ENCODE data around the gene ACTL8.

ACTL8 gene

GRCh38 chr1:17849216-17849615 is 94.1 kb downstream of the ACTL8 start:
- DNase-seq, result no peak

GRCh38 chr1:17851056-17851455 is 95.9 kb downstream of the ACTL8 start:
- DNase-seq, result no peak

GRCh38 chr1:17852383-17852782 is 97.2 kb downstream of the ACTL8 start:
- DNase-seq, result no peak

GRCh38 chr1:17853241-17853935 is 98.3 kb downstream of the ACTL8 start:
- no peak for DNase-seq

DNA sequence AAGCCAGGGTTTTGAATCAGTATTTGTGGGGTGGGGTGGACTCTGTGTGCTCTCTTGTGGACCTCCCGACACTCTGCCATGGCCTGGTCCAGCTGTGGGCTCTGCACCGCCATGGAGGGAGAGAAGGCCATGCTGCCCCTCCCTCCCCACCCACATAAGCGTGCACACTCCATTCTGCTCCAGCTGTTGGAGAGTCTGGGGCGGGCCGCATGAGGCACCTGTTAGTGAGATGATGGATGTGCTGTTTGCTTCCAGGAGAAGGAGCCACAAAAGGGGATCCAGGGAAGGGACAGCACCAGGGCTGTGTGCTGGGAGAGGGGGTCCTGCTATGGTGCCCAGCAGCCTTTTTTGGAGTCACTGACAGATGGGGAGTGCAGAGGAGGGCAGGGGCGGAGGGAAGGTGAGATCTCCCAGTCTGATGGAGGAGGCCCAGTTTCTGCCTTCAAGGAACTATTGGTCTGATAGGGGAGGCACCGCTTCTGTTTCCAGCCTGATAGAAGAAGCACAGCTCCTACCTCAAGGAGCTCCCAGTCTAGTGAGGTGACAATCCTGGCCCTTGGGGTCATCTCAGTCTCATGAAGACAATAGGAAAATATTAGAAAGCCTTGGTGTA is 101.5 kb downstream of the ACTL8 start:
- no peak for DNase-seq

DNA sequence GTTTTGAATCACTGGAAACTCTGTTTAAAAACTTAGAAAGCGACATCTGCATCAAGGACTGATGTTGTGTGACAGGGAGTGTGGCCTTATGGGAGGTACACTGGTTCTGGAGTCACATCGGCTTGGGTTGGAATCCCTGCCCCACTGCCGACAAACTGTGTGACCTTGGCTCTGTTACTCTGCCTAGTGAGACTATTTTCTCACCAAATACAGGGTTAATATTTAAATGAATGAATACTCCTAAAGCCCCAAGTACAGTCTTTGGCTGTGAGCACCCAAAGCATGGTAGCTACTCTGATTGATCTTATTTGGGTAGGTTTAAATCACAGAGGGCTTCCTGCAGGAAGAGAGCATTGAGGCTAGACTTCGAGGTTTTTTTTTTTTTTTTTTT is 102.0 kb downstream of the ACTL8 start:
- DNase-seq, result no peak

GRCh38 chr1:17857996-17858395 is 102.9 kb downstream of the ACTL8 start:
- no peak for DNase-seq

GRCh38 chr1:17860812-17861211 is 105.7 kb downstream of the ACTL8 start:
- no peak for DNase-seq

- peak; percentile 68 for DNase-seq
Observed at GRCh38 chr1:17861685-17862084, 106.6 kb downstream of the ACTL8 start.

GRCh38 chr1:17862121-17862520 is 107.0 kb downstream of the ACTL8 start:
- DNase-seq, result no peak

- DNase-seq, result no peak
Observed at GRCh38 chr1:17865912-17866739, 111.0 kb downstream of the ACTL8 start.

GRCh38 chr1:17866740-17867029 is 111.6 kb downstream of the ACTL8 start:
- DNase-seq, result no peak

- no peak for DNase-seq
Observed at GRCh38 chr1:17867470-17867869, 112.3 kb downstream of the ACTL8 start.

DNA sequence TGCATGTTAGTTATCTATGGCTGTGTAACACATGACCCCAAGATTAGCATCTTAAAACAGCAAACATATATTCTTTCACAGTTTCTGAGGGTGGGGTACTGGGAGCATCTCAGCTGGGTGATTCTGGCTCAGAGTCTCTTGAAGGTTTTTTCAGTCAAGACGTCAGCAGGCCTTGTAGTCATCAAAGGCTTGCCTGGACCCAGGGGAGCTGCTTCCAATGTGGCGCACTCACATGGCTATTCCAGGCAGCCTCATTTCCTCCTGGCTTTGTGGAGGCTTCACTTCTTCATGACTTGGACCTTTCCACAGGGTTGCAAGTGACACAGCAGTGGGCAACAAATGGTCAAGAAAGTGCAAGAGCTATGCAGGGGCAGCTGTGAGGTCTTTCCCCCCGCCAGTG is 114.7 kb downstream of the ACTL8 start:
- DNase-seq, result no peak

- no peak for DNase-seq
Observed at GRCh38 chr1:17870679-17871078, 115.5 kb downstream of the ACTL8 start.

DNA sequence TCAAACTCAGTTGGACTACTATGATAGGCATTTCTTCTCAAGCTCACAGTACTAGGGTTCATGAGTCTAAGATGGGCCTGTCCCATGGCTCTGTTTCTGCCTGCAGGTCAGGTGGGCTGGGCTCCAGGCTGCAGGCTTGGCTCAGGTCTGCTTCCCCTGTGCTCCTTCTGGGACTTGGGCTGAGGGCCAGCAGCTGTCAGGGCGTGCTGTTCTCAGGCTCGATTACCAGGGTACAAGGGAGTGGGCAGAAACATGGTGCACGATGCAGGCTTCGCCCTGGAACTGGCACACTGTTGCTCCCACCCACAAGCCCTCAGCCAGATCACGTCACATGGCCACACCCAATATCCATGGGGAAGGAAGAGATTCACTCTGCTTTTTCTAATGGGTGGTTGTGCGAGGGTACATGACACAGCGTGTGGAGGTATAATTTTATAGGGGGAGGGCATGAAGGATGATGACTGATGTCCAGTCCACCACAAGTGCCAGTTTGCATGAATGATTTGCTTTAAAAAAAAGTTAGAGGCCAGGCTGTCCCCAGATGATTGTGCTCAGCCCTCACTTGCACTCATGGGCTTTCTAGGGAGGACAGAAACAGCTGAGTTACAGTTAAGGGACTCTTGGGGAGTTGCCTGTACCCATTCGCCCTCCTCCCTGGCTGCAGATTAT is 118.0 kb downstream of the ACTL8 start:
- DNase-seq, result no peak

DNA sequence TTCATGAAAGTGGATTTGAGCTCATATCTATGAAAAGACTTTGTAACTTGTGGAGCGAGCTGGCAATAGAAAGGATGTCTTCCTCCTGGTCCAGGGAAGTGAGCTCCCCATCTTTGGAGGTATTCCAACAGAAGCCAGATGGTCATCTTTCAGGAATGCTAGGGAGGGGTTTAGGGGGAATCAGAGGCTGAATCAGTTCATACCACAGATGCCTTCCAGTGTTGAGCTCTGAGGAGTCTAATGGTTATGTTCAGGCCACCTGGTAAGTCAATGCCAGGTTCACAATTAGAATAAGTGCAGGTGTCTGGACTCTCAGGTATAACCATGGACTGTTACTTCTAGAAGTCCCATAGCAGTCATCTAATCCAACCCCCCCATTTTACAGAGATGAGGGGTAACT is 119.1 kb downstream of the ACTL8 start:
- DNase-seq, result no peak

DNA sequence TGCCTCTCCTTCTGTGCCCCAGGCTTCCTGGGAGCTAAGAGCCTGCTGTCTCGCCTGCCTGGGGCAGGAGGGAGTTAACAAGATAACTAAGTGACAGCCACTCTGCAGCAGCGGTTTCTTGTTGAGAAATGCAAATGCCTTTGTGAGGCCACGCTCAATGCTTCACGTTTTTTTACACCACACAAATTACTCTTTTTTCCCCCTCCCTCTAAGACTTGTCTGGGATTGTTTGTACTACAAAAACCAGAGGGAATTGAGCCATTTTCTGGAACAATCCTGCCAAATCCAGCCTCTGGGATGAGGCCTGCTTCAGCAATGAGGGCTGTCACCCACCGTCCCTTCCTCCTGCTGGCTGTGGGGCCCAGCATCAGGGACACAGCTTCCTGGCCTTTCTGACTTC is 119.6 kb downstream of the ACTL8 start:
- DNase-seq, result no peak

DNA sequence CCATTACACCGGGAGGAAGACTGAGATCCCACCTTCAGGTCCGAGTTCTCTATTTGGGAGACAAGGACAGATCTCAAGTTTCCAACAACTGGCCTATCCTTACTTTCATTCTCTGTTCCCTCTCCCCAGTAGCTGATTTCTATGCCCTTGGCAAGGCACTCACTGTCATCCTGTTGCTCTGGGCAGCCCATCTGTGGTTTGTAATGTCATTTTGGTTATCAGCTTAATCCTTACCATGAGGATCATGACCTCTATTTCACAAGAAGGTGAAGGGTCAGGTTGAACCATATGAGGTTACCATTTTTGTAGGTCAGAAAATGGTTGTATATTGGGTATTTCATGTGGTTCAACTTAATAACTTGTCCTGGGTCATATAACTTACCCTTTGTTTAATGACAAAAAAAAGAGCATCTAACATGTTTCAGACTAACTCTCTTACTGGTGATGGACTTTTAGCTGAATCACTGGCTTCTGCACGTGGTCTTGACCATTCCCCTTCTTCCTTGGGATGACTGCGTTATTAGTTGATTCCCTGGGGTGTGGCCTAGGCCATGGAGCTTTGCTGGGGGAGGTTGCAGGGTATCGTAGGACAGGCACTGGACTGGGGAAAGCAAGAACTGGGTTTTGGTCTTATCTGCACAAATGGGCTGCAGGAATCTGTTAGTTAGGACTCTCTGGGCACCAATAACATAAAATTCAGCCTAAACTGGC is 120.2 kb downstream of the ACTL8 start:
- DNase-seq, result no peak

GRCh38 chr1:17875882-17876280 is 120.7 kb downstream of the ACTL8 start:
- DNase-seq, result no peak
